Ovary (tissue), 9 donors: ENCODE results near the gene GFY. TPM values are rescaled to one million over a fixed set of nuclear protein-coding genes. Genes with fewer than 3 reads are reported as not detected.

Experiments
- DNase-seq, 5 donors: peaks; one replicate each; pipeline ENCODE4 v3.0.0-alpha.2; 2019 to 2020
- H3K27ac ChIP-seq, 2 donors: fragments of 200-600 bp; one replicate each; pipeline versions ENCODE4 v1.5.1 to v1.8.0; 2019 to 2022
- H3K27me3 ChIP-seq: fragments of 200-600 bp; one replicate; pipeline ENCODE4 v1.8.0; 2022
- H3K36me3 ChIP-seq: fragments of 200-600 bp; sonication (generic); one replicate; pipeline ENCODE4 v1.5.1; 2019
- H3K4me1 ChIP-seq: one replicate; pipeline ENCODE4 v1.8.1; 2013; ENCODE audit warnings: mild to moderate bottlenecking, moderate library complexity; ENCODE audit not compliant: insufficient read depth
- H3K4me3 ChIP-seq: fragments of 200-600 bp; sonication (generic); one replicate; pipeline ENCODE4 v1.5.1; 2017
- H3K9me3 ChIP-seq, 2 donors: fragments of 200-600 bp in 1 of 2; sonication (generic) in 1 of 2; one replicate each; pipeline versions ENCODE4 v1.5.1 to v1.8.1; 2013 to 2019; ENCODE audit warnings: mild to moderate bottlenecking in 1 of 2, moderate library complexity in 1 of 2
- EP300 ChIP-seq: sonication (generic); formaldehyde crosslinking; IDR thresholded peaks from one replicate; pipeline ENCODE4 v1.6.1; 2017; ENCODE audit warnings: antibody characterized with exemption
- POLR2A ChIP-seq: fragments of 450-650 bp; IDR thresholded peaks from one replicate; pipeline ENCODE4 v1.6.1; 2017; ENCODE audit warnings: antibody characterized with exemption, mild to moderate bottlenecking, moderate library complexity
- WGBS, 3 donors: extraction: QIAGEN DNeasy Blood & Tissue Kit in 1 of 3; methylation state at CpG; one replicate each; pipeline versions ENCODE4 v1.1.5 to v1.1.7; 2013 to 2017; 5-methylcytosine and 5-hydroxymethylcytosine counted together
- intact Hi-C, 4 donors: fragments of 100-400 bp; cut with DNase I; formaldehyde crosslinking; loops; one replicate each; pipeline versions ENCODE4 v1.11.0 to v1.15.1; 2022 to 2023
- polyA plus RNA-seq, 2 donors: library from polyadenylated mRNA; stranded (reverse); fragments of 200-250 nt in 1 of 2; fragments of 350-450 nt in 1 of 2; fragmentation: Illumina TruSeq in 1 of 2; extraction: RNeasy Lipid Tissue Mini Kit (QIAGEN cat#74804) in 1 of 2; gene quantifications; one replicate each; pipeline ENCODE4 v1.2.3, GENCODE V29; 2013 to 2014
- total RNA-seq, 7 donors: library from RNA; depleted of rRNA in 2 of 7; stranded (reverse); fragments of >200 nt in 2 of 7; fragmentation: NEBNext Ultra II Directional in 3 of 7; extraction: Animal tissue kit (Norgen Biotek cat#: 25700) in 3 of 7; gene quantifications; one replicate each; pipeline versions ENCODE4 v1.1.0 to v1.2.4, GENCODE V29; 2016 to 2023
- TF ChIP-seq, protein P1 (sequence below), 3 donors: fragments of 450-650 bp in 2 of 3; fragments of 200-600 bp in 1 of 3; IDR thresholded peaks; one replicate each; pipeline versions ENCODE4 v1.5.1 to v1.8.0; 2016 to 2022; ENCODE audit warnings: antibody characterized with exemption in 3 of 3, mild to moderate bottlenecking in 1 of 3
- donor health status: DM: no; HTN: no; CAD: no; lungs with moderate emphysema.
- donor health status: DM: no; HTN: no; CAD: no.
- donor health status: Bipolar disorder and iron deficiency.
- donor health status: DM: yes; HTN: yes; CAD: no.
- donor health status: DM: no; HTN: no; CAD: no.
- donor health status: DM: yes; HTN: yes; CAD: no.

GFY gene
- total and polyA plus RNA-seq, 9 donors, result not detected

DNA sequence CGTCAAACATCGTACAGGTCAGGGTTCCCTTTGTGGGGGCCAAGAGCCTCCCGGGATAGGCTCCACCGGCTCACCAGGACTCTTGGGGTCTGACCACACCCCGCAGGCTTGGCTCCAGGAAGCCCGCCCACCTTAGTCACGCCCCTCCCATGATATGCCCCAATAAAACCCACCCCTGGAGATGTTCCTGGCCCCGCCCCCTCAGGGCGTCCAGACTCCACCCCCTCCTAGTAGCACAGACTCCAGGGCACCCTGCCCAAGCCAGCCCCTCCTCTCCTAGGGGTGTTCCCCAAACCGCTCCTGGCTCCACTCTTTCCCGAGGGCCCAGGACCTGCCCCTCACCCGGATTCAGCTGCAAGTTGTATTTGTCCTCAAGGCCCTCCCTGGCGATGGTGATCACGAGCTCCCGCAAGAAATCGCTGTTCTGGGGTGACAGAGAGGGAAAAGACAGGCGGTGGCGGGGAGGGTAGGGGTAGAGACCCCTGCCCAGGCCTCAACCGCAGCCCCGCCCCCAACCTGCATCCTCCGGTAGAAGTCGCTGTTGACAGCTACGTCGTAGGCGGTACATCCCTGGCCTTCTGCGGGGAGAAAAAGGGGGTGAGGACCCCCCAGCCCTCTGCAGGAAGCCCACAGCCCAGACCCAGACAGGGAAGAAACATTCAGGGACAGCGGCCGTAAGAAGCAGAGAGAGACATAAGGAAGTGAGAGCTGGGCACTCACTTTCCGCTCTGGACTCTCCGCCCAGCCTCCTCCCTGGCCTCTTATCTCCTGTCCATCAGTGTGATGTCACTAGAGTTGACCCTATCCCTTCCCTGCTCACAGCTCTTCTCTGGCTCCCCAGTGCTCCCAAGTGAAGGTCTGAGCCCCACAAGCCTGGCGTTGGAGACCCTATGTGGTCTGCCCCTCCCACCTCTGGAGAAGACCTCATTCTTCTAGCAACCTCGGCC is 22.6 kb downstream of the GFY start:
- Histone ChIP-seq H3K27me3 (no peaks in the 10 kb centered on the region), H3K36me3 (no peaks in the 10 kb centered on the region), H3K4me1 (no peaks in the 10 kb centered on the region), H3K4me3 (no peak overlapping the region), H3K27ac (no peak overlapping the region), H3K9me3 (no peaks in the 10 kb centered on the region)
- no peak for TF ChIP-seq POLR2A
- TF ChIP-seq, protein P1, sequence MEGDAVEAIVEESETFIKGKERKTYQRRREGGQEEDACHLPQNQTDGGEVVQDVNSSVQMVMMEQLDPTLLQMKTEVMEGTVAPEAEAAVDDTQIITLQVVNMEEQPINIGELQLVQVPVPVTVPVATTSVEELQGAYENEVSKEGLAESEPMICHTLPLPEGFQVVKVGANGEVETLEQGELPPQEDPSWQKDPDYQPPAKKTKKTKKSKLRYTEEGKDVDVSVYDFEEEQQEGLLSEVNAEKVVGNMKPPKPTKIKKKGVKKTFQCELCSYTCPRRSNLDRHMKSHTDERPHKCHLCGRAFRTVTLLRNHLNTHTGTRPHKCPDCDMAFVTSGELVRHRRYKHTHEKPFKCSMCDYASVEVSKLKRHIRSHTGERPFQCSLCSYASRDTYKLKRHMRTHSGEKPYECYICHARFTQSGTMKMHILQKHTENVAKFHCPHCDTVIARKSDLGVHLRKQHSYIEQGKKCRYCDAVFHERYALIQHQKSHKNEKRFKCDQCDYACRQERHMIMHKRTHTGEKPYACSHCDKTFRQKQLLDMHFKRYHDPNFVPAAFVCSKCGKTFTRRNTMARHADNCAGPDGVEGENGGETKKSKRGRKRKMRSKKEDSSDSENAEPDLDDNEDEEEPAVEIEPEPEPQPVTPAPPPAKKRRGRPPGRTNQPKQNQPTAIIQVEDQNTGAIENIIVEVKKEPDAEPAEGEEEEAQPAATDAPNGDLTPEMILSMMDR (IDR thresholded peaks at IDR 0.05), result no peak
- TF ChIP-seq EP300, result no peak
- intact Hi-C loops, result loop anchor here in 1 of 4 donors (10.0 kb wide), 1 partner anchor 83 kb away; the partner anchor contains the start of genes DKKL1 and TEAD2
- 50 to 60% (median 52%) methylated on average over 32 of the region's 32 CpGs for WGBS, 3 donors
- DNase-seq, result peak; percentile 54 to 80 (median 67)

DNA sequence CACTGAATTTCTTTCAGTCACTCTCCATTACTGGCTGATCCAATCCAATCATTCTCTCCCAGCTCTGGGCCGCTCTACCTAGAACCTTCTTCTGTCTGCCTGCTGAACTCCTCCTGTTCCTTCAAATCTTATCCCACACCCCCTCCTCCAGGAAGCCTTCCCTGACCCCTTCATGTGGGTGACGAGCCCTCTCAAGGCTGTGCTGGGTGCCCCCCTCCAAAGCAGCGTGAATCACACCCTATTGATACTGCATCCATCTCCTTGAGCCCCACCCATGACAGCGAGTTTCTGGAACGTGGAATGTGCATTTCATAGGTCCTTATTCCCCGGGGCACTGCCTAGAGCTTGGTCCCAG is 23.2 kb downstream of the GFY start:
- H3K27ac ChIP-seq, result no peak overlapping the region
- H3K4me3 ChIP-seq, result no peak overlapping the region
- H3K9me3 ChIP-seq, result no peaks in the 10 kb centered on the region
- H3K36me3 ChIP-seq, result no peaks in the 10 kb centered on the region
- TF ChIP-seq POLR2A (no peak), EP300 (no peak)
- TF ChIP-seq, protein P1 (IDR thresholded peaks at IDR 0.05), result no peak
- WGBS, 3 donors, result 87 to 93% (median 88%) methylated on average over 6 of the region's 6 CpGs
- H3K27me3 ChIP-seq, result no peaks in the 10 kb centered on the region
- intact Hi-C loops, result loop anchor here in 1 of 4 donors (10.0 kb wide), 1 partner anchor 84 kb away; the partner anchor contains the start of genes DKKL1 and TEAD2
- no peak for DNase-seq
- H3K4me1 ChIP-seq, result no peaks in the 10 kb centered on the region

DNA sequence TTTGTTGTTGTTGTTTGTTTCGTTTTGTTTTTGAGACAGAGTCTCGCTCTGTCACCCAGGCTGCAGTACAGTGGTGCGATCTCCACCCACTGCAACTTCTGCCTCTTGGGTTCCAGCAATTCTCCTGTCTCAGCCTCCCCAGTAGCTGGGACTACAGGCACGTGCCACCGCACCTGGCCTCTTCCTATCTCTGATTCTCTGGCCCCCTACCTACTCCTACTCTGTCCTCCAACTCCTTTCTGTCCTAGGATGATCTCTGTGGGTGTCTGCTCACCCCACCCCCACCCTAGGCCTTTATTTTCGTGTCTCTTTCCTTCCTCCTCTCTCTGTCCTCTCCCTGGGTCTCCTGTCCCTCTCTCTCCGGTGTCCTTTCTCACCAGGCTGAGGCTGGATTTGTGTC is 25.2 kb downstream of the GFY start:
- DNase-seq, result no peak
- Histone ChIP-seq H3K9me3 (no peaks in the 10 kb centered on the region), H3K27me3 (no peaks in the 10 kb centered on the region), H3K4me1 (no peaks in the 10 kb centered on the region), H3K27ac (no peak overlapping the region), H3K4me3 (no peak overlapping the region), H3K36me3 (no peaks in the 10 kb centered on the region)
- intact Hi-C loops, result no loop called here
- 74 to 81% (median 77%) methylated on average over 7 of the region's 7 CpGs for WGBS, 3 donors
- TF ChIP-seq POLR2A (no peak), EP300 (no peak)
- TF ChIP-seq, protein P1 (IDR thresholded peaks at IDR 0.05), result no peak

DNA sequence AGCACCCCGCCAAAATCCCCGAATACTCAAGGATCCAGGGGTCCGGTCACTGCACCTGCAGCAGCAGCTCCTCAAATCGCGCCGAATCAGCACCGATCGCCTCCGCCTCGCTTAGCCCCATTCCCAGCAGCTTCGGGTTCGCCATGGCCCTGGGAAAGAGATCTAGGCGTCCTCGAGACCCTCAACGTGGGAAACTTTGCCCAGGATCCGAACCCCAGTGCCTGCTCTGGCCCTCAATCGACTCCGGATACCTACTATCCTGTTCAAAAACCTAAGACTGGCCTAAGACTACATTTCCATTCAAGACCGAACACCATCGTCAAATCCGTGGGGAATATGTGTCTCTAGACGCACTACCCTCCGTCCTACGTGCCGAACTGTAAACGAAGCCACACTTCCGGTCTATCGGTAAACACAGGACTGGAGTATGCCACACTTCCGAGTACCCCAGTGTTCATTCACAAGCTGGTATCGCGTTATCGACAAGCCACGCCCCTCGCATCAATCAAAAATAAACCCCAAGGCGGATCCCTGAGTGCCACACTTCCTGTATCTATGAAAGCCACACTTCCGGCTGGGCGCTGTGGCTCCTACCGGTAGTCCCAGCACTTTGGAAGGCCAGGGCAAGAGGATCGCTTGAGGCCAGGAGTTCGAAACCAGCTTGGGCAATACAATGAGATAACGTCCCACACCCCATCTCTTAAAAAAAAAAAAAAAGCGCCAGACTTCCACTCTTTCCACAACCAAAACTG is 26.4 kb downstream of the GFY start, which contains the start of gene PIH1D1:
Gene PIH1D1, minus strand, starts transcription at position 385 of the 752 bp plus-strand sequence. Its CDS starts 240 bp downstream, at position 145.
- Histone ChIP-seq H3K4me1 (no peaks in the 10 kb centered on the region), H3K4me3 (peak within 1 kb of the TSS; percentile 78), H3K9me3 (no peaks in the 10 kb centered on the region), H3K27ac (peak within 1 kb of the TSS; percentile 86 to 95), H3K27me3 (no peaks in the 10 kb centered on the region), H3K36me3 (no peaks in the 10 kb centered on the region)
- 1 to 5% (median 2%) methylated on average over 42 of the region's 42 CpGs for WGBS, 3 donors
- DNase-seq, result peak; percentile 94 to 97 (median 95)
- intact Hi-C loops, result no loop called here
- peak; percentile 32 for TF ChIP-seq POLR2A
- no peak for TF ChIP-seq EP300
